ENCODE data around the gene ZNF44.

Gene ZNF44

DNA sequence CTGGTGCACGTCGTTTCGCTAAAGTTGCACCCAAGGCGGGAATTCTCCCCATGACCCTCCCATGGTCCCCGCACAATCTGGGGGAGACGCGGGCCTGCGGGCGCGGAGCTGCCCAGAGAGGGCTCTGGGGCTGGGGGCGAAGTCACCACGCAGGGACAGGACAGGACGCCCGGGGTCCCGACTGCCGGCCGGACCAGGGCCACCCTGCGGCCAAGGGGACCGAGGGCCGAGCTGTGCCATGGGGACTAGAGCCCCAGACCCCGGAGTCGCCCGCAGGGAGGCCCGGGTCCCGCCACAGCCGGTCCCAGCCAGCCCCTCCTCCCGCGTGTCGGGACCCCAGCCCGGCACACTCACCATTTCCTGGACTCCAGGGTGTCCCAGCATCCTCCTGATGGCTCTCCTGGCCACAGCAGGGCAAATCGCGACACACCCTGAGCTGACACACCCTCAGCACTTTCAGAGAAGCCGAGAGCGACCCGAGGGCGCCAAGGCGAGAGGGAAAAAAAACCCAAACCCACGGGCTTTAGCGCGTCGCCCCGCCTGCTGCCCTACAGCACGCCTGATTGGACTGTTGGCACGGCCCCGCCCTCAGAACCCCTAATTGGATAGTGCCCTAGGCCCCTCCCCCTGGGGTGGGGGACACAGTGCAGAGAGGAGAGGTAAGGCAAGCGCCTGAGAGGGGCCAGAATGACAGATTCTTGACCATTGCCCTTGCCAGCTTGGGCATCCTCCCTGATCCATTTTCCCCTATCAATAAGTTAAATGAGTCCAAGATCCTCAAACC lies 28.6 kb downstream of the ZNF44 start:
- DNase-seq (ENCODE audit: low read depth in 1 of 2, low spot score in 1 of 2): no peak

DNA sequence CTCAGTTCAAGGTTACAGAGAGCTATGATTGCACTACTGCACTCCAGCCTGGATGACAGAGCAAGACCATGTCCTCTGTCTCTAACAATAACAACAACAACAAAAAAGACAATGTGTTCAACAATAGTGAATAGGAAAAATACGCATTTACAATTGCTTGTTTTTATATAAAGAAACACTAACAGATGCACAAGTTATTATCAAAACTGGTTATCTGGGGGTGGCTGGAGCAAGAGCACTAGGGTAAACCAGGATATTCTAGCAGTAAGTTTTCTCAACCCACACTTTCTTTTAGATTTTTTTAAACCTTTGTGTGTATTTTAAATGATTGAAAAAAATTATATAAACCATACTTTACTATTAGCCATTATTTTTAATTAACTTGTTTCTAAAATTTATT lies 33.1 kb downstream of the ZNF44 start:
- DNase-seq (ENCODE audit: low read depth in 1 of 2, low spot score in 1 of 2): no peak

DNA sequence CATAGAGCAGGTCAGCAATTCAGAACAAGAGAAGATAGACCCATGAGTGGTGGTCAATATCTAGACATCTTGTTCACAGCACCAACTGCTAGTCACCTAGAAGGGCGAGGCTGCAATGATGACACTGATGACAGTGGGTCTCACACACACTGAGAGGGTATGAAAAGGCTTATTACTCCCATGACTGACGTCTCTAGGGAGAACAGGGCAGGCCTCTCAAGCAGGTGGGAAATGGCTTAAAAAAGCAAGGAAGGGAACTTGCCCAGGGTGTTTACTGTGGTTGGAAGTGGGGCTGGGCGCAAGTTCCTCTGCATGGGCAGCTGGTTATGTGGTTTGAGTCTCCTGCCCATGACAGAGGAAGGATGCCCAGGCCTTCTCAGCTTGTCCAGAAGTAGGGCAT lies 33.8 kb downstream of the ZNF44 start:
- DNase-seq (ENCODE audit: low read depth in 1 of 2, low spot score in 1 of 2): no peak

DNA sequence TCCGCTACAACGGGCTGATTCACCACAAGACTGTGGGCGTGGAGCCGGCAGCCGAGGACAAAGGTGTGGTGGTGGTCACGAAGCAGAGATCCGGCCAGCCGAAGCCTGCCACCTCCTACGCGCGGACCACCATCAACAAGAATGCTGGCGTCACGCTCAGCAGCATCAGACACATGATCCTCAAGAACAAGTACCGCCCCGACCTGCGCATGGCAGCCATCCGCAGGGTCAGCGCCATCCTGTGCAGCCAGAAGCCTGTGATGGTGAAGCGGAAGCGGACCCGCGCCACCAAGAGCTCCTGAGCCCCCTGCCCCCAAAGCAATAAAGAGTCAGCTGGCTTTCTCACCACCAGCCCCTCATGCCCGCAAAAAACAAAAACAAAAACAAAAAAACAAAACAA lies 34.4 kb downstream of the ZNF44 start:
- no peak for DNase-seq (ENCODE audit: low read depth in 1 of 2, low spot score in 1 of 2)

DNA sequence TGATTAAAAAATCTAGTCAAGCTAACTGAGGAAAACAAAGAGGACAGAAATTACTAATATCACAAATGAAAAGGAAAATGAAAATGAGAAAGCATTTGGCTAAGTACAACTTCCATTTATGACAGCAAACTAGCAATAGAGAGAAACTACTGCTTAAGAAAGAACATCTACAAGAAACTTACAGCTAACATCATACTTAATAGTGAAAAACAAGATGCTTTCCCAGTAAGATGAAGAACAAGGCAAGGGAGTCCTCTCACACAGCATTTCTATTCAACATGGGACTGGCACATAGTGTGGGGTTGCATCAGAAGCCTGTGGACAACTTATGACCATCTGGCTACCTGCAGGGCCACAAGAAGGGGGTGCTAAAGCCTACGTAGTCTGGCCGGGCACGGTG lies 39.3 kb downstream of the ZNF44 start:
- DNase-seq (ENCODE audit: low read depth in 1 of 2, low spot score in 1 of 2): no peak

DNA sequence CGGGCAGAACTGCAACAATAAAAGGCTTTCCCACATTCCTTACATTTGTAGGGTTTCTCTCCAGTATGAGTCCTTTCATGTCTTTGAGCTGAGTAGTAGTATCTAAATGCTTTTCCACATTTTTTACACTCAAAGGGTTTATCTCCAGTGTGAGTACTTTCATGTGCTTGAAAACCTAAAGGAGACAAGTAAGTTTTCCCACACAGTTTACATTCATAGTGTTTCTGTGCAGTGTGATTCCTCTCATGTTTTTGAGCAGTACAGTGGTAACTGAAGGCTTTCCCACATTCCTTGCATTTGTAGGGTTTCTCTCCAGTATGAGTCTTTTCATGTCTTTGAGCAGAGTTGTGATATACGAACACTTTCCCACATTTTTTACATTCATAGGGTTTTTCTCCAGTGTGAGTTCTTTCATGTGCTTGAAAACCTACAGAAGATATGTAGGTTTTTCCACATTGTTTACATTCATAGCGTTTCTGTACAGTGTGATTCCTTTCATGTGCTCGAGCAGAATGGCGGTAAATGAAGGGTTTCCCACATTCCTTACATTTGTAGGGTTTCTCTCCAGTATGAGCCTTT lies 47.0 kb downstream of the ZNF44 start:
- DNase-seq (ENCODE audit: low read depth in 1 of 2, low spot score in 1 of 2): no peak

DNA sequence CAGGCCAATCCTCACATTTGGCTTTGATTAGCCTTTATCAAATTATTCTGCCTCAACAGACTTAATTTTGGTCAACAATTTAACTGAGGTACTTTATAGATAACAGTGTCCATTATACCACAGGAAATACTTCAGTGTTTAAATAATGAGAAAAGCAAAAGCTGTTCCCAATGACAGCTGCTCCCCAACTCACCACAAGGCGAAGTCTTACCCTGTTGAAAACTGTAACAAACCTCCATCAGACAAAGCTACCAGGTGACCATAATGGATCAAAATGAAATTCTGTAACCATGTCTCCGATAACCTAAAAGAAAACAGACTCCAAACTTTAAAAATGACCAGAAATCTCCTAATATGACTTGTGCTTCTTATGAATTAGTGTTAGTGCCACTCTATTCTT lies 50.3 kb downstream of the ZNF44 start:
- no peak for DNase-seq (ENCODE audit: low read depth in 1 of 2, low spot score in 1 of 2)

DNA sequence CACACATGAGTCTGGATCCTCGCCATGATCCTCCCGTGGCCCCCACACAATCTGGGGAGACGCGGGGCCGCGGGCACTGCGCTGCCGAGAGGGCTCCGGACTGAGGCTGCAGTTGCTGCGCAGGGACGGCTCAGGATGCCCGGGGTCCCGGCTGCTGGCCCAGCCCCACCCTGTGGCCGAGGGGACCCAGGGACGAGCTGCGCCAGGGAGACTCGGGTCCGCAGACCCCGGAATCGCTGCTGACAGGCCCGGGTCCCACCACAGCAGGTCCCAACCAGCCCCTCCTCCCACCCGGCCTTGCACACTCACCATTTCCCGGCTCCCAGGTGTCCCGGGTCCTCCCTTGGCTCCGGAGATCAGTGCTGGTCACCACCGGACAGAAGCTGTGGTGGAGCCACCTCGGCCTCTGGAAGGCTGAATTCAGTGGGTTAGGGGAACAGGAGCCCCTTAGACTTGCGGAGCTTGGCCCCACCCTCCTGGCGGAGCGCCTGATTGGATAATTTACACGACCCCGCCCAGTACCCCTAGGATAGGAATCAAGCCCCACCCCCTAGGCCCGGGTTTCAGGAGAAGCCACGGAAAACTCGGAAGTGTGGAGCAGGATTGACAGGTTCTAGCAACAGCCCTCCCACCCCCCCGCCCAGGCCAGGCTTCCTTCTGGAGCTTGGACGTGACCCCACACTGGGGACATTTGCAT lies 57.4 kb downstream of the ZNF44 start:
- no peak for DNase-seq (ENCODE audit: low read depth in 1 of 2, low spot score in 1 of 2)

DNA sequence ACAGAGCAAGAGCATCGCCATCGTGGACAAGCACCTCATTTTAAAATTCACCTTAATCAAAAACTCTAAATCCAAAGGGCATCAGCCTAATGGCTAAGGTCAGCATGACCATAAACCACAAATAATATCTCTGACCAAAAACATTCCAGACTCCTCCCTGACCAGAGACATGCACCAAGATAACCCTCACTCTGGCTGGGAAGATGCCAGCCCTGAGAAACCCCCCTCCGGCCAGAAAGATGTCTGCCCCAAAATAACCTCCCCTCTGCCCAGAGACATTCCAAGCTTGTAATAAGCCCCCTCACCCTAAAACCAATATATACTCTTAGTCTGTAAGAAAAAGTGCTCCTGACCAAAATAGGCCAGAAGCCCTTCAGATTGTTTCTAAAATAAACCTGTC lies 61.7 kb downstream of the ZNF44 start:
- DNase-seq (ENCODE audit: low read depth in 1 of 2, low spot score in 1 of 2): no peak

DNA sequence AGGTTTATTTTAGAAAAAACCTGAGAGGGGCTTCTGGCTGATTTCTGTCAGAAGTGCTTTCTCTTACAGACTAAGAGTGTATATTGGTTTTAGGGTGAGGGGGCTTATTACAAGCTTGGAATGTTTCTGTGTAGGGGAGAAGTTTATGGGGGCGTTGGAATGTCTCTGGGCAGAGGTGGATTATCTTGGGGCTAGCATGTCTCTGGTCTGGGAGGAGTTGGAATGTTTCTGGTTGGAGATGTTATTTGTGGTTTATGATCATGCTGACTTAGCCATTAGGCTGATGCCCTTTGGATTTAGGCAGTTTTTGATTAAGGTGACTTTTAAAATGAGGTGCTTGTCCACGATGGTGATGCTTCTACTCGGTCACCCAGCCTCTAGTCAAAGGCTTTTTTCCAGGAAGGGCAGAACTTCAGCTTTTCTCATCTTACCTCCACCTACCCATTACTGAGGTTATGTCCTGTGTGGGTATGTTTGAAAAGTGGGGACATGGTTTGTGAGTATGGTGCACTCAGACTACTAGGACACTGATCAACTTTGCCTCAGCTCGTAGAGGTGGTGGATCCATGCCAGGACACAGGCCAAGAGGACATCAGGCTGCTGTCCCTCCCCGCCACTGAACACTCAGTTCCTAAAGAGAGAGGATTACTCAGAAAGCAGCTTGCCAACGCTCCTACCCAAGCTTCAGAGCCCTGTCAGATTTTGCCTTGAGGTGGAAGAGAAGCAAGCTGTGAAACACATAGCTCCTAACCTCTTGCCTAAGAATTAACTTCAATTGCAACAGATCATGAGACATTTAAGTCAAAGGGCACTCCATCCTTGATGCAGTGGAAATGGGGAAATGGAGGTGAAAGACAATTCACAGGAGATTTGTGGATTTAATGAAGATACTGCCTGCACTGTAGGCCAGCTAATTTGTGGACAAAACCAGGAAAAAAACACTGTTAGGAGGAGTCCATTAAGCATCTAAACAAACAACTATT lies 63.6 kb downstream of the ZNF44 start:
- no peak for DNase-seq (ENCODE audit: low read depth in 1 of 2, low spot score in 1 of 2)

DNA sequence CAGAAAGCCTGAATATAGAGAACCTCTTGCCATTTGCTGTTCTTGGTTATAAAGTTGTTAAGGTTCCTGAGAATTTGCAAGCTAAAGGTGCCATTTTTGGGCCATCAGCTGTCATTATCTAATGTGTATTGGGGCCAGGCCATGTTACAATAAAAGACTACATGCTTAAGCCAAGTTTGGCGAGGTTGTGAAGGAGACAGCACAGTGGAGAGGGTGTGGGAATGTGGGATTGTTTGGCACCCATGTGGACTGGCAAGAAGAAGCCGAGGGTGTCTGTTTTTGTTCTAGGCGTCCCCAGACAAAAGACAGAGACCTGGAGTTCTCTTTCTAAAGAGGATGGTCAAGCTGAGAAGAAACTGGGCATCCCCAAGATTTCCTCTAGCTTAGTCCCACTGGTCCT lies 64.7 kb downstream of the ZNF44 start:
- no peak for DNase-seq (ENCODE audit: low read depth in 1 of 2, low spot score in 1 of 2)

DNA sequence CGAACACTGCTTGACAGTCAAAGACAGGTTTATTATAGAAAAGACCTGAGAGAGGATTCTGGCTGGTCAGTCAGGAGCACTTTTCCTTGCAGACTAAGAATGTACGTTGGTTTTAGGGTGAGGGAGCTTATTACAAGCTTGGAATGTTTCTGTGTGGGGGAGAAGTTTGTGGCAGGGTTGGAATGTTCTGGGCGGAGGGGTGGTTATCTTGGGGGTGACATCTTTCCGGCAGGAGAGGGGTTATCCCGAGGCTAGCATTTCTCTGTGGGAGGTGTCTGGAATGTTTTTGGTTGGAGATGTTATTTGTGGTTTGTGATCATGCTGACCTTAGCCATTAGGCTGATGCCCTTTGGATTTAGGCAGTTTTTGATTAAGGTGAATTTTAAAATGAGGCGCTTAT lies 70.0 kb downstream of the ZNF44 start:
- DNase-seq (ENCODE audit: low read depth in 1 of 2, low spot score in 1 of 2): no peak

DNA sequence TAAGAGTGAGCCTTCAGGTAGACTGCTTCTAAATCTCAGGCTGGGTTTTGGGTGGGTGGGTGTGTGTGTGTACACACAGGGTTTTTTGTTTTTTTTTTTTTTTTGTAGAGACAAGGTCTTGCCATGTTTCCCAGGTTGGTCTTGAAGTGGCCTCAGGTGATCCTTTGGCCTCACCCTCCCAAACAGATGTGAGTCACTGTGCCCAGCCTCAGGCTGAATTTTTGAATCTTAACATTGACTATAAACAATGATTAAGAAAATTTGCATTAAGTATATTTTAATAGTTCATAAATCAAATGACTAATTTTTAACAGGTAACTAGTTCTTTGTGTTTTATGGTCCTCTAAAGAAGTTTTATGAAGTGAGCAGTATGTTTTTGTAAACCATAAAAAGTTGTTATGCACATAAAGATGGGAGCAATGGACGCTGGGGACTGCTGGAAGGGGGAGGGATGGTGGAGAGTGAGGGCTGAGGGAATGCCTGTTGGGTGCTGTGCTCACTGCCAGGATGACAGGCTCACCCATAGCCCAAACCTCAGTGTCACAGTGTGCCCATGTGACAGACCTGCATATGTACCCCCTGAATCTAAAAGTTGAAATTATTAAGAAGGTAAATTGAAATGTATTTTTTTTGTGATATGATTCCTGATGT lies 71.6 kb downstream of the ZNF44 start:
- no peak for DNase-seq (ENCODE audit: low read depth in 1 of 2, low spot score in 1 of 2)
